HG03045 (cell line): Measurements from ENCODE around the gene KNSTRN.

Source experiments
- ATAC-seq: cut with Tn5 transposase; IDR thresholded peaks from one replicate; pipeline ENCODE4 v1.9.1; 2021; ENCODE audit warnings: mild to moderate bottlenecking, moderate library complexity; ENCODE audit not compliant: unreplicated experiment

The KNSTRN gene

DNA sequence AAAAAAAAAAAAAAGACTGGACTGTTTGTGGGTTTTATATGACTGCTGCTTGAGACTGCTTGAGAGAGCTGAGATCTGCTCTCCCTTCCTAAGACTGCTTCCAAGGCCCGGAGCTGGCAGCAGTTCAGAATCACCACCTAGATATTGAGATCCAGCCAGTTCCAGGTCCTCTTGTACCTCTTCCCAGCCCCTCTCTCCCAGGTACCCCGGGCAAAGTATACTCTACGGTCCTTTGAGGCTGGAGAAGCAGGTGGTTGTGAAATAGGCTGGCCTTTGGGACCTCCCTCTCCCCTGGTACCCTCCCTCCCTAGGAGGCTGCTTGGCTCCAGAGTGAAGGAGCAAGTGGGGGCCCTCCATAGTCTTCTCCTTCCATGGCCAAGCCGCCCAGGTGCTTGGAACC, 45.7 kb downstream of the KNSTRN start:
- no peak for ATAC-seq

DNA sequence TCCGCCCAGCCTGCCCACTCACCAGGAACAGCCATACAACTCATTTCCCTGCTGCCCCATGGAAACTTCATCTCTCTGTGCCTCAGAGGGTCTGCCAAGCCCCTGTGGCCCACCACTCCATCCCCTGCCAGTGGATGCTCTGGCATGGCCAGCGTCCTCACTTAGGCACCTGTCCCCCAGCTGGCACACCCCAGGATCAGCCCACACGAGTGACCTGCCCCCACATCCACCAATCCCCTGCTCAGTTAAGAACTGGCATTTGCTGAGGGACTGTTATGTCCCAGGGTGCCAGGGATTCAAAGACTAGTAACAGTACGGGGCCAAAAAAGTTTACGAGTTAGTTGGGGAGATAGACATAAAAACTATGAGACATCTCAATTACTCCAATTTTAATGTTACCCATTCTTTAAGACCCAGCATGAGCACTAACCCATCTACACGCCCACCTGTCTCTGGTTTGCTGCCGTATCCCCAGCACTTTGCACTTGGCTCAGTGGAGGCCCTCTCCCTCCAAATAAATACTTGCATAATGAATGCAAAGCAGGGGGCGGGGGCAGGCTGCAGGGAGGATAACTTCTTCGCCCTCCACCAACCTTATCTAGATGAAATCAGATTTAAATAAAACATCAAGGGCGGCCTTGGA, 46.7 kb downstream of the KNSTRN start:
- ATAC-seq = no peak

DNA sequence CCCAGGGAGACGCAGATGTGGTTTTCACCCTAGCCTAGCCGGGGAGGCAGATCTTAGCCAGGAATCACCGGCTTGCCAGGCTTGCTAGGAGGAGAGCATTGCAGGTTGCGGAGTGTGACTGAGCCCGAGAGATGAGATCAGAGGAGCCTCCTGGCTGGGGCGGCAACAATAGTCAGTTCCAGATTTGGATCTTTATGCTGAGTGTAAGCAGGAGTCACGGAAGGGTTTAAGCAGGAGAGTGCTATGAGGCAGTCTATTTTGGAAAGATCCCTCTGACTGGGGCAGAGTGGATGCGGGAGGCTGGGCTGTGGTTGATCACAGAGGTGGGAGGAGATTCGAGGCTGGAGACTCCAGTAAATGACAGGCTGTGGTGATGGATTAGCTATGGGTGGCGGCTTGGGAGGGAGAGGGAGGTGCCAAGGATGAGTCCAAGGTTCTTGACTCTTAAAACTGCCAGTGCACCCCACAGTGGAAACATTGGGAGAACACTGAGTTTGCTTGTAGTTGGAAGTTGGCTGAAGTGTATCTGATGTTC, 47.8 kb downstream of the KNSTRN start:
- ATAC-seq = no peak

DNA sequence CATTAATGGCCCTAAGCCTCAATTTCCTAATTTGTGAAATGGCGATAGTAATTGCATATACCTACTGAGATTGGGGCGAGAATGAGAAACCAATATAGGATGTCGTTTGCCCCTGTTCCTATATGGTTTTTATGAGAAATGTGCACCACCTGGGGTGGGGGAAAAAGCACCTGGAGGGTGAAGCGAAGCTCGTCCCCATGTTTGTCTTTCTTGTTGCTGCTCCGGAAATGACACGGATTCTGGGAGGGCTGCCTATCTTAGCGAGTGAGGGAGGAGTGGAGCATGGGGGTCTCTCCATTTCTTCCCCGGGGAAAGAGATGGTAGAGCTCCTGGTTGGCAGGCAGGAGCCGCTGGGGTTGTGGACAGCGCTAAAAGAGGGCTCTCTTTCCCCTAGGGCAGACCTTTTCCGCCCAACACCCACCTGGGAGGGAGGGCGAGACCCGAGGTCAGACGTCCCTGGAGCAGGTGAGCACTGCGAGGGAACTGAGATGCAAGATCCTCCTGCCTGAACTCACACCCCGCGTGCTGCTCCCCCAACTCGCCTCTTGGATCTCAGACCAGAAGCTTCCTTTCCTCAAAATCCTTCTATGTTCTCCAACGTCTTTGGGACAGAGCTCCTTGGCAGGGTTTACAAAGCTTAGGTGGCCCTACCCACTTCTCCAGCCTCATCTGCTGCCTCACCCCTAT, 52.6 kb downstream of the KNSTRN start:
- ATAC-seq = no peak

DNA sequence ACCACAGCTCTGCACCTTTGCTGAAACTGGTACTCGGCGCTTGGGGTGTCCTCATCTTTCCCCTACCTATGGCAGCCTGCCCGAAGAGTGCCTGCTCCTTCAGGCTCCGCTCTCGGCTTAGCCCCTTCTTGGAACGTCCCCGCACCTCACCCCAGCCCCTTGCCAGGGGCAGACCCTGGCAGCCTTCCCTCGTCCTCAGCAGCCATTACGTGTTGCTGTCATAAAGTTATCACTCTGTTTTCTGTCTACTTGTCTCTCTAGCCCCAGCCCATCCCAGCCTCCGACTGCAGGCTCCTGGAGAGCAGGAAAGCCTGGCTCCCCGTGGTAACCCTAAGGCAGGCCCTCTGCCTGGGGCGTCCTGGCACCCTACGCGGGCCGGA, 53.2 kb downstream of the KNSTRN start:
- ATAC-seq = no peak

DNA sequence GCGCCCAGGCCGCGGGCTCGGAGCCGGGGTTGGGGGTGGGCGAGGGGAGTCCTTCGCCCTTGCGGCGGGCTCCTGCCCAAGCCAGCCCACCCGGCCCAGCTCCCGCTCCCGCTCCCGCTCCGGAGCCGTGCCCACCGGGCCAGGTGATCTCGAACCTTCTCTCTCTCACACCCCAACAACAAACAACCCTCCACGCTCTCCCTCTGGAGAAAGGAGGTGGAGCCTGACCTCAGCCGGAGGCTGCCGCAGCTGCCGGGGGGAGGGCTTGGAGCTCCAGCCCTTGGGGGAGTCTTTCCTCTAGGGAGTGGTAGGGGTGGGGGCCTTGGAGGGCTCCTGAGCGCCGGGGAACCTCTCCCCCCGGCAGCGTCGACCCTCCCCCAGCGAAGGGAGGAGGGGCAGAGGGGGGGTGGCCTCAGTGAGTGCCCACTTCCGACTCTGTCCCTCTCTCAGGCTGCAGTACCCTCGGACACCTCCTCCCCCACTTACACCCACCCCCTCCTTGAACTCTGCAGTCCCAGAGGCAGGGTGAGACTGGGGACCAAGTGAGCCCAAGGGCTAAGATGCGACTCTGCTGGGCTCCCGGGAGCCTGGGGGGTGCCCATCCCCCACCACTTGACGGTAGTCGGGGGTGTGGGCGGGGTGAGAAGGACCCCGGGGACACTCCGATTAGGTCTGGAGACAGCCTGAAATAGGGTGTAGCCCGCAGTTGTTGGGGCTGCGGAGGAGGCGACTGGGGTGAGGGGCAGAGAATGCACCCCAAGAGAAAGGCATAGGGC, 53.8 kb downstream of the KNSTRN start:
- no peak for ATAC-seq

DNA sequence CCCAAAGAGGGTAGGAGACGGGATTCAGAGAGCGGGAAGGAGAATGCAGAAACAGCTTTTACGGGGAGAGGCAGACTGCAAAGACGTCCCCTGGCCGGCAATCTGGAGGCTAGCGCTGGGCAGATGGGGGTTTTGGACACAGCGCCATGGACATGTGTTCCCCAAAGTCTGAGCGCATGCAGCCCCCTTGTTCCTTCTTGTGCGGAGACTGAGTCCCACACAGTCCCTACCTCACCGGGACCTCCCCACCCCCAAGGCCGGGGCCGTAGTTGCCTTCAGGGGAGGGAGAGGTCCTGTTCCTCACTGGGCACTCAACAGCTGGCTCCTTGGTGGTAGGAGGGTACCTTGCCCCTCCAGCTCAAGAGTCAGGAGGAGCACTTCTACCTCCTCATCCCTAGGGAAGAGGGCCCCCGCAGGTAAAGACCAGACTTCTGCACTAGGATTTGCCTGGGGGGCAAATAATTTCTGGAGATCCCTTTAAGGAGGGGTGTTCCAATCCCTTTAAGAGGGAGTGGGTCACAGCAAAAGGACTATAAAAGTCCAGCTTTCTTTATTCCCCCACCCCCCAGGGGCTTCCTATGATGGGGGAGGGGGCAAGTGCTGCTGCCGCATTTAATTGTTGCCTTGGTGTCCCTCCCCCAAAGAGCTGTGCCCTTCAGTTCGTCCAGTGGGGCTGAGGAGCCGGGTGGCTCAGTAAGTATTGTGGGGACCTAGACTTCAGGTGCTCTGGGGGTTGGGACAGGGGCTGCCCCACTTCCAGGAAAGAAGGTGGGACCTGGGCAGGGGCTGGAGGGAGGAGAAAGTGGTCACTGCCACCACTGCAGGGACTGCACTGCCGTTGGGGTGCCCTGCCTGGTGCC, 54.6 kb downstream of the KNSTRN start:
- no peak for ATAC-seq

DNA sequence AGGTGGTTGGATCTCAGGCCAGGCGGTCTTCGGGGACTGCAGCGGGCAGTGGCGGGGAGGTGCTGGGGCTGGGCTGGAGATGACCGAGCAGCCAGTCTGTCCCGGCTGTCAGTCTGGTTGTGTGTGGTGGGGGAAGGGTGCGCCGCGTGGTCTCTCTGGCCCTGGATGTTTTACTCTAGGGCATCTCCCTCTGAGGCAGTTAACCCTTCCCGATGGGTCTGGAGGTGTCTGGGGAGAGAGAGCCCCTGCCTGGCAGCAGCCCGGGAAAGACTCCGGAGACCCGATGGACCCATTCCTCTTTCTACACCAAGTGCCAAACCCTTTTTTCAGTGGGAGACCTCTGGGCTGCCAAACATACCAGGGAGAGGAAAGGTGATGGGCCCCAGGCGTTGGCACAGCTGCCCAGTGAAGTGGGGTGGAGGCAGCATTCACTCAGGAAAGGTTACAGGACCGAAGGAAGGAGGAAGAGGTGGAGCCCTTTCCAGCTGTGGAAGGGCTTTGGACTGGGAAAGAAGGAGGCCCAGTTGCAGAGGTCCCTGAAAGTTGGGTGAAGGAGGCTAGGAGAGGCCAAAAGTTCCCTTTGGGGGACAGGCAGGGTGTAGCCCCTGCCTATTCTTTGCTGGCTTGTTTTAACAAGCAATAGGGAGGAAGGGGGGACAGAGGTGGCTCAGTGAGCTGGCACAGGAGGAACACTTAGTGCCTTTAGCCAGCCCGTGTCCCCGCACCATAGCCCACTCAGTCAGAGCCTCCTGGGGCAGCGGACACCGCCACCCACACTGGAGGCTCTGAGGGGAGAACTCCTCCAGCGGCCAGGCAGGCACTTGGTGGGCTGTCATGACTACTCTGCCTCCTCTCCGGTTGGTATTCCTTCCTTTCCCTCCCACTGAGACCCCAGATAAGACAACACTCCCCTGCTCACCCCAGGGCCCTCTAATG, 55.5 kb downstream of the KNSTRN start:
- no peak for ATAC-seq

DNA sequence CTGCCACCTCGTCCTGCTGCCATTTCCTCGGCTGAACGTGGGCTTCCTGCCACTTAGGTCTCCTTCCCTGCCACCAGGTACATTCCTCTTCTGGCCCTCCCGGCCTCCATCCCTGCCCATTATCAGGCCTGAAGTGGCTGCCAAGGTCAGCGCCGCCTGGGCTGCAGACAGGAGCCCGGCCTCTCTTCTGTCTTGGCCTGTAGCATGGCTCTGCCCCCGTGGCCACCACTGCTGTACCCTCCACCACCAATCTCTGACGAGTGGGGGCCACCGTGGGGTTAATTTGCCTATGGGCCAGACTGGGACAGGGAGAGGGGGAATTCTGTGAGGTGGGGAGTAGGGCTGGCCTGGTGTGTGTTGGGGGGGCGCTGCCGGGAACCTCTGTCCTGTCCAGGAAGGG, 56.2 kb downstream of the KNSTRN start:
- ATAC-seq = no peak

DNA sequence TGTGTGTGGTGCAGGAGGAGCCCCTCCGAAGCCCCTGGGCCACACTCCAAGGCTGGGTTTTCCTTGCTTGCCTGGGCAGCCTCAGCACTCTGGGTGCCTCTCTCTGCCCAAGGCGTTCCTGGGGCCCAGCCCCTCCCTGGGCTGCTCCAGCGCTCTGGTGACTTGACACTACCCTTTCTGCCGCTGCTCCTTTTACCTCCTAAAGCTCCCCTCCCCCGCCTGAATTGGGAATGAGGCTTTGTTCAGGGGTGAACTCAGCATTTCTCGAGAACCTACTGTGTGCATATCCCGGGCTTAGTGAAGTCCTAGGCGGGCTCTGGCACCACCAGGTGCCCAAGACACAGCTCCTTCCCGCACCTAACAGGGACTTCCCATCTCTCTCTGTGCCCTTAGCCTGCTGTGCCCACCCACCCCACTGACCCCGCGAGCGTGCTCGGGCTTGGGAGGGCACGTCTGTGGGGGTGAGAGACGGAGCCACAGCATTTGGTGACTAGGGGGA, 57.0 kb downstream of the KNSTRN start:
- ATAC-seq = no peak

DNA sequence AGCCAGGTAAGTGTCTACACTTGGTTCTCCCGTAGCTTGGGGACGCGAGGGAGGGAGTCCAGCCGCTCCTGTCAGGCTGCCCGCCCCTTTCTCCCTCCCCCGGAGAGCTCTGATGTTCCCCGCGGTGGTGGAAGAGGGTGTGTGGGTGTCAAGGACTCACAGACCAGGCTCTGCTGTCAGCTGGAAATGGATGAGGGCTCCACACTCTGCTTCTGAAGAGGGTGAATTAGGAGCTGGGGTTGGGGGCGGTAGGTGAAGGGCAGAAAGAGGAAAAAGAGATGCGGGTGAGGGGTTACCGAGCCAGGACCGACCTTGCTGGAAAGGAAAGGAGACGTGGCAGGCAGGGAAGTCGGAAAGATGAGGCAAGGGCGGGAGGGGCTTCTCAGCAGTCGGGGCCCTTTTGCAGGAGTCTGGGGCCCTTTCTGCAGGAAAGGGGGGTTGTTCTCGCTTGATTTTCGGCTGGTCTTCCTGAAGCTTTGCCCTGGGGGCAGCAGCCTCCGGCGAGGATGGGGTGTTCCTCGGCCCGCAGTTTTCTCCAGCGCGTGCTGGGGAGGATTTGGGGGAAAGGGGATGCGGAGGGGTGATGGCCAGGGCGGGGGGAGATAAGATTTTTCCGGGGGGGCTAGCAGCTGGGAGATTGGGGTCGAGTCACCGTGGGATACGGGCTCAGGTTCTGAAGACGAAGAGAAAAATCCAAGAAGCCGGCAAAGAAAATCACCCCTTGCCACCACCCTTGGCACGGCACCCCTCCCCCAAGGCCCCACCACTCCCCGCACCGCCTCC, 57.6 kb downstream of the KNSTRN start:
- no peak for ATAC-seq

DNA sequence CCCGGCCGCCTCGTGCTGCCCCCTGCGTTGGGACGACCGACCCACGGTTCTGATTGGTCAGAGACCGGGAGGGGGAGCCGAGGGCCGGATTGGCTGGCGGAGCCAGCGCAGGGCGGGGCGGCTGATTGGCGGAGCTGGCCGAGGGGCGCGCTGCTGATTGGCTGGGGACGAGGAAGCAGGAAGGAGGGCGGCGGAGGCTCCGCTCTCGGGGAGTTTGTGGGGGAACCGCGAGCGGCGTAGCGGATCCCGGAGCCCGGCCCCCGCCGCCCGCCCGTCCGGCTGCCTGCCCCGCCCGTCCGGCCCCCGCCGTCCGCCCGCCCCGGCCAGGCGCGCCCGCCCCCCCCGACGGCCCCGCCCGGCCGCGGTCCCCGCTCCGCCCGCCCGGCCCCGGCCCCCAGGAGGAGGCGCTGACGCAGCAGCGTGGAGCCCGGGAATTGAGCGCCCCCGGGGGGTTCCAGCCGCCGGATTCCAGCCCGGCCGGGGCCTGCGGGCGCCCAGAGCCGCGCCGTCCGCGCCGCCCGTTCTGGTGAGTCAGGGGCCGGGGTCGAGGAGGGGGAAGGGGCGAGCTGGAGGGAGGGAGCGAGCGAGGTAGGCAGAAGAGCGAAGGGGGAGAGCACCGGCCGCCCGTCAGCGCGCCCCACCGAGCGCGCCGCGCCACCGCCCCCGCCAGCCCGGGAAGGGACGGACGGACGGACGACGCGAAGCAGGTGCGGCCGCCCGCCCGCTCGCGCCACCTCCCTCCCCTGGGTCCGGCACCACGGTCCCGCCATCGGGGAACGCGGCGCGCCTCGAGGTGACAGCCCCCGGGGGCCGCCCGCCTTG, 58.4 kb downstream of the KNSTRN start, which contains the start of gene BAHD1:
TSS of gene BAHD1 (plus strand) at position 211 of the 822 bp plus-strand sequence. CDS start 17,512 bp downstream, outside the sequence.
- ATAC-seq = peak; percentile 88

DNA sequence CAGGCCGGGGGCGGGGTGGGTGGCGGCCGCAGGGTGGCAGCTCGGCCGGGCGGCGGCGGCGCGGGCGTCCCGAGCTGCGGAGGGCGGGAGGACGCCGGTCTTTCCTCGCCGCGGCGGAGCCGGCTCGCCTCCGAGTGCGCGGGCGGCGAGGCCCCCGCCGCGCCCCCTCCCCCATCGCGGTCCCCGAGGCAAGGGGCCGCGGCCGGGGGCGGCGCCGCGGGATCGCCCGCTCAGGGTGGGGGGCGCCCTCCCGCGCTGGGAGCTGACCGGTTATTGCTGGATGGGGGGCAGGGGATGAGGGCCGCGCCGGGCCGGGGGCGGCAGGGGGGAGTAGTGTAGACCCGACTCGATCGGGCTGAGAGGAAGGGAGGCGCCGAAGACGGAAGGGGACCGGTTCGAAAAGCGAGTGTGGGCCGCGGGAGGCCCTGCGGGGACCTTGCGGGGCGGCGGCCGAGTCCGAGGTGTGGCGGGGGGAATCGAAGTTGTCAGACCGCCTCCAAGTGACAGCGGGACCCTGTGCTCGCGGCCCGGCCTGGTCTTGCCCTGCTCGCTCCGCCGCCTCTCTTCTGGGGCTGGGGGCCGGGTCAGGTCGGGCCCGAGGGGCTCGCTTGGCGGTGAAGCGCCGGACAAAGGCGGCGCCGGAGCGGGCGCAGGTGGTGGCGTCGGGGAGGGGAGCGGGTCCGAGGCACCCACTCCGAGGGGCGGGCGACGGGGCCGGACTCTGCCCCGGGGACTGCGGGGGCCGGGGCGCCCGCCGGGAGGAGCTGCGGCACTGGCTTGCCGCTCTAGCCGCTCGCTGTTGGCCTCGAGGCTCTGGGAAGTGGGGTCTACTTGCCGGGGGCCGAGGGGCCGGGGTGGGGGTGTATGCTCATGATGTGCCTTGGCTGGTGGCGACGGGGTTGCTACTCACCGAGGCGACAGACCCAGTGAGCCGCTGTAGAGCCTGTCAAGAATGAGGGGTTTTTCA, 59.3 kb downstream of the KNSTRN start:
- ATAC-seq = peak; percentile 2

DNA sequence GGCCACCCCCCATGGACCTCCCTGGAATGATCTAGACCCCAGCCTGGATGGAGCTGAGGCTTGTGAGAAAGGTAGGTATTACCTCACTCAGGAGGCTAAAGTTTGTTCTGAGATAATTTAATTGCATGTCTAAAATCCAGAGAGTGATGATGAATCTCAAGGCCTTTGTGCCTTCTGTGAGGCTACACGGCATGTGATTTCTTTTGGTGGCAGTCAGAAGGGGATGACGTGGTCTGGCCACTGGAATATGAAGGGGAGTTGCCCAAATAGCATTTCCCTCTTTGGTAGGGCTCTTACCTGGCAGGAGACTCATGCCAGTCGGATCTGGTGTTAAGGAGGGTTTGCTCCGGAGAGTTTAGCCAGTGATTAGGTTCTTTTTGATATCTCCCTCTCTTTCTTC, 60.7 kb downstream of the KNSTRN start:
- no peak for ATAC-seq

DNA sequence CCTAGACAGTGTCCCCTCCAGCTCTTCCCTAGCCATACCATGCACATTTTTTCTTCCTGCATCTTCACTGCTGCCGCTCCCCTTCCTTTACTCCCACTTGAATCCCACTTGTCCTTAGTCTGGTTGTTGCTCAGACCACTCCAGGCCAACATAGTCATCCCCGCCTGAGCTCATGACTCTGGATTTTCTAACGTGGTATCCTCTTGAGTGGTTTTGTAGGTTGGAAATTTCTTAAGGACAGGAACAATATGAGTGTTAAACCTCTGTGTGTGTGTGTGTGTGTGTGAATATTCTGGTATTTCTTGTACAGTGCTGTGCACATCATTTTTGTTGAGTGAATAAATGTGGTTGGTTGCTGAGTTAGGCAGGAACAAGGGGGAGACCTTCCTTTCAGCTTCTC, 61.3 kb downstream of the KNSTRN start:
- no peak for ATAC-seq
